HUES64 (cell line): ENCODE results near the gene MYBL2.

Experiments
- H3K27ac ChIP-seq: 2 replicates; pipeline ENCODE4 v1.7.0; 2013; ENCODE audit warnings: low read depth, low read length, inconsistent platforms
- H3K27me3 ChIP-seq: 2 replicates; pipeline ENCODE4 v1.6.1; 2013; ENCODE audit warnings: mild to moderate bottlenecking, low read length; ENCODE audit not compliant: insufficient read depth
- H3K36me3 ChIP-seq: 2 replicates; pipeline ENCODE4 v1.6.1; 2013; ENCODE audit warnings: mild to moderate bottlenecking, low read length; ENCODE audit not compliant: insufficient read depth
- H3K4me1 ChIP-seq: 2 replicates; pipeline ENCODE4 v1.6.1; 2013; ENCODE audit warnings: mild to moderate bottlenecking, low read length, moderate library complexity; ENCODE audit not compliant: insufficient read depth
- H3K4me3 ChIP-seq: 2 replicates; pipeline ENCODE4 v1.5.1; 2013; ENCODE audit warnings: mild to moderate bottlenecking, low read length, moderate library complexity
- H3K9ac ChIP-seq: 2 replicates; pipeline ENCODE4 v1.6.1; 2013; ENCODE audit warnings: mild to moderate bottlenecking, low read depth, low read length
- H3K9me3 ChIP-seq: 2 replicates; pipeline ENCODE4 v1.6.1; 2013; ENCODE audit warnings: low read depth, low read length; ENCODE audit not compliant: insufficient read depth
- WGBS: fragments of 150-250, 120-280 bp; methylation state at CpG from one replicate; pipeline ENCODE4 v1.1.7; 2013; ENCODE audit warnings: missing lambda C conversion rate; 5-methylcytosine and 5-hydroxymethylcytosine counted together

MYBL2 gene

DNA sequence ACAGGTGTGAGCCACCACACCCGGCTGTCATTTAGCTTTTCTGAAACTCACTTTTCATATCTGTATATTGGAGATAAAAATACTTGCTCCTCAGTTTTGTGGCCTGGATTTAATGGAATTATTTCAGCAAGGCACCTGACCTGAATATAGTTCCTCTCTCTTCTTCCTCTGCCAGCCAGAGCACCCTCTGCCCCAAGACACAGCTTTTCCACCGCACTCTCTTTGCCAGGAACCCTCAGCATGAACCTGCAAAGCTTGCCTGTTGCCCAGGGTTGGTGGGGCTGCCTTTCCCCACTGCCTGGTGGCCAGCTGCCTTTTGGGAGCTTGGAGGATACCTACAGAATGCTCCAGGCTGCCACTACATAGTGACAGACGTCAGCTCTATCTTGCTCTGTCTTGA is 56.8 kb downstream of the MYBL2 start:
- no peak overlapping the region for H3K9ac ChIP-seq
- H3K4me1 ChIP-seq = no peaks in the 10 kb centered on the region; the same call in 1 of the 2 replicates
- no peak overlapping the region for H3K27ac ChIP-seq
- H3K27me3 ChIP-seq = no peaks in the 10 kb centered on the region
- H3K36me3 ChIP-seq = no peaks in the 10 kb centered on the region
- no peak overlapping the region for H3K4me3 ChIP-seq
- 86% methylated on average over 2 of the region's 3 CpGs for WGBS
- no peaks in the 10 kb centered on the region for H3K9me3 ChIP-seq

DNA sequence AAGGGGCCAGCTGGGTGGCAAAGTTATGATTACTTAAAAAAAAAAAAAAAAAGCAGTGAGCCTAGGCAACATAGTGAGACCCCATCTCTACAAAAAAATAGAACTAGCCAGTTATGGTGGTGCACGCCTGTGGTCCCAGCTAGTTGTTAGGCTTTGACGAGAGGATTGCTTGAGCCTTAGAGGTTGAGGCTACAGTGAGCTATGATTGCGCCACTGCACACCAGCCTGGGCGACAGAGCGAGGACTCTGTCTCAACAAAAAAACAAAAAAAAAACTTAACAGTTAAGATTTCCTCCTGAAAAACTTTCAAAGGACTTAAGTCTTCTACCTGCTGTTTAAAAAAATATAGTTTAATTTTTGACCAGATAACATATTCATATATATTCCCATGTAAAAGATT is 57.5 kb downstream of the MYBL2 start:
- Histone ChIP-seq H3K4me3 (no peak overlapping the region), H3K9ac (no peak overlapping the region), H3K36me3 (no peaks in the 10 kb centered on the region), H3K4me1 (no peaks in the 10 kb centered on the region; the same call in 1 of the 2 replicates), H3K27me3 (no peaks in the 10 kb centered on the region), H3K9me3 (no peaks in the 10 kb centered on the region), H3K27ac (no peak overlapping the region)
- 96% methylated on average over 5 of the region's 5 CpGs for WGBS

- Histone ChIP-seq H3K4me3 (no peak overlapping the region), H3K27ac (no peak overlapping the region), H3K36me3 (no peaks in the 10 kb centered on the region), H3K4me1 (no peaks in the 10 kb centered on the region; the same call in 1 of the 2 replicates), H3K27me3 (no peaks in the 10 kb centered on the region), H3K9me3 (no peaks in the 10 kb centered on the region), H3K9ac (no peak overlapping the region)
- 94% methylated on average over 2 of the region's 2 CpGs for WGBS
These were observed 58.8 kb downstream of the MYBL2 start for GRCh38 chr20:43725666-43726065.

- Histone ChIP-seq H3K27ac (no peak overlapping the region), H3K4me3 (no peak overlapping the region), H3K9me3 (no peaks in the 10 kb centered on the region), H3K27me3 (no peaks in the 10 kb centered on the region), H3K36me3 (no peaks in the 10 kb centered on the region), H3K4me1 (no peaks in the 10 kb centered on the region; the same call in 1 of the 2 replicates), H3K9ac (no peak overlapping the region)
- WGBS = 92% methylated on average over 10 of the region's 10 CpGs
These were observed 59.4 kb downstream of the MYBL2 start for GRCh38 chr20:43726333-43726732.

DNA sequence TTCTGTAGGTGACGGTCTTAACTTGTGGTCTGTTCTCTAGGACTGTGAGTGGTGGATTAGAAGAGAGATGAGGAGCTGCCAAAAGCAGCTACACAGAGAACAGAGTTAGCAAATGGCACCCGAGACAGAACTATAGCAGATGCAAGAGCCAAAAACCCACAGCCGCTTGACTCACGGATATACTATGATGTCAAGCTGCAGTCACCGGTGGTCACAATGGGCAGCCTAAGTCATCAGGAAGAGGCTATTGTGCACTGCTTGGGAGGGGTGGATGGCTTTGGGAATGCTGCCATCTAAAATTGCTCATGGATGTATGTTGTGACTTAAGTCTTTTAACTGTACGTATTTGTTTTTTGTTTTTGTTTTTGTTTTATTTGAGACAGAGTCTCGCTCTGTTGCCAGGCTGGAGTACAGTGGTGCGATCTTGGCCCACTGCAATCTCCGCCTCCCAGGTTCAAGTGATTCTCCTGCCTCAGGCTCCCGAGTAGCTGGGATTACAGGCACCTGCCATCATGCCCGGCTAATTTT is 60.0 kb downstream of the MYBL2 start, which contains the start of gene GTSF1L:
TSS of gene GTSF1L (minus strand) at position 192 of the 528 bp plus-strand sequence. CDS start 308 bp downstream, outside the sequence.
- no peaks in the 10 kb centered on the region; the same call in 1 of the 2 replicates for H3K4me1 ChIP-seq
- no peaks in the 10 kb centered on the region for H3K27me3 ChIP-seq
- no peak within 1 kb of the TSS for H3K27ac ChIP-seq

GRCh38 chr20:43727980-43728590 is 61.2 kb downstream of the MYBL2 start:
- Histone ChIP-seq H3K27me3 (no peaks in the 10 kb centered on the region), H3K9me3 (no peaks in the 10 kb centered on the region), H3K27ac (no peak overlapping the region), H3K4me3 (no peak overlapping the region), H3K9ac (no peak overlapping the region), H3K36me3 (no peaks in the 10 kb centered on the region), H3K4me1 (no peaks in the 10 kb centered on the region; the same call in 1 of the 2 replicates)
- no CpG with 5 or more reads among the region's 1 CpG for WGBS

More for the DNA sequence above, 60.0 kb downstream of the MYBL2 start, which contains the start of gene GTSF1L:
- H3K36me3 ChIP-seq = no peaks in the 10 kb centered on the region
- H3K9me3 ChIP-seq = no peaks in the 10 kb centered on the region
- 89% methylated on average over 11 of the region's 11 CpGs for WGBS
- H3K4me3 ChIP-seq = no peak within 1 kb of the TSS
- H3K9ac ChIP-seq = no peak within 1 kb of the TSS

DNA sequence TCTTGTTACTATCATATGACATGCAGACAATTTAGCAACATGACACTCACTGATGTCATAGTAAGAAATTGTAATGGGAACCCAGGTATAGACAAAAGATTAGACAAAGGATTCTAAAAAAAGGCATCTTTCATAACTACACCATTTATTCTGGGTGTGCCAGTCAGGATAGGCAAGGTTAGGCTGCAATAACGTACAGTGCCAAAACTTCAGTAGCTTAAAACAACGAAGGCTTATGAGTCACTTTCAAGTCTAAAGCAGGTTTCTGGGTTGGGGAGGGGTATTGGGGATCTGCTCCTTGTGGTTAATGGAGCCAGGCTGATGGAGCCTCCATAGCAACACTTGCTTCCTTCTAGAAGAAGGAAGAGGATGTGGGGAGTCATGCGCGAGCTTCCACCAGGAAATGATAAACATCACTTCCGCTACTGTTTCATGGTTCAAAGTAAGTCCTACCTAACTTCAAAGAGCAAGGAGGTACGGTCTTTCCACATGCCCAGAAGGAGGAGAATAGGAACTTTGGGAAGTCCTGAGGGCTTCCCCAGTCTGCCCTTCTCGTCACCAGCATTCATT is 61.9 kb downstream of the MYBL2 start:
- no peaks in the 10 kb centered on the region for H3K36me3 ChIP-seq
- H3K9ac ChIP-seq = no peak overlapping the region
- no peak overlapping the region for H3K4me3 ChIP-seq
- H3K4me1 ChIP-seq = no peaks in the 10 kb centered on the region; the same call in 1 of the 2 replicates
- WGBS = 87% methylated on average over 4 of the region's 7 CpGs
- H3K9me3 ChIP-seq = no peaks in the 10 kb centered on the region
- H3K27me3 ChIP-seq = no peaks in the 10 kb centered on the region
- no peak overlapping the region for H3K27ac ChIP-seq

- no peaks in the 10 kb centered on the region for H3K36me3 ChIP-seq
These were observed 64.6 kb downstream of the MYBL2 start for GRCh38 chr20:43731469-43731868.

DNA sequence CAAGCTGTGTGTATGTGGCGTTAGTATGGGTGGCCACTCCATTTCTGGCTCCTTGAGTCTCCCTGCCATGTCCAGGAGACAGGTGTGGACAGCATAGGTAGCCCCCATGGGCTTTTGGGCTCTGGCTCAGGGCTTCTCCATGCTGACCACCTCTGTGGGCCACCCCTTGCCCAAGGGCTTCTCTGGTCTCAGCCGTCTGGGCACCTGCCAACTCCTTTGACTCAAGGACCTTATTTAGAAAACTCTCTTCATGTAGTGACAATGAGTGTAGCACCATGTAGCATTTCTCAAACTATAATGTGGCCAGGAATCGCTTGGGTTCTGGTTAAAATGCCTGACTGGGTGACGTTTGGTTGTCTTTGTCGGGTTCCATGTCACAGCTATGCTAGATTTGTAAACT is 65.0 kb downstream of the MYBL2 start:
- no peaks in the 10 kb centered on the region for H3K36me3 ChIP-seq
- H3K9ac ChIP-seq = no peak overlapping the region
- WGBS = 91% methylated on average over 5 of the region's 5 CpGs
- no peak overlapping the region for H3K27ac ChIP-seq
- no peaks in the 10 kb centered on the region for H3K27me3 ChIP-seq
- no peaks in the 10 kb centered on the region for H3K9me3 ChIP-seq
- H3K4me3 ChIP-seq = no peak overlapping the region
- no peaks in the 10 kb centered on the region; the same call in 1 of the 2 replicates for H3K4me1 ChIP-seq

More at GRCh38 chr20:43731469-43731868, 64.6 kb downstream of the MYBL2 start:
- H3K9ac ChIP-seq = no peak overlapping the region
- no peaks in the 10 kb centered on the region; the same call in 1 of the 2 replicates for H3K4me1 ChIP-seq
- no peaks in the 10 kb centered on the region for H3K9me3 ChIP-seq
- H3K27ac ChIP-seq = no peak overlapping the region
- no peaks in the 10 kb centered on the region for H3K27me3 ChIP-seq
- H3K4me3 ChIP-seq = no peak overlapping the region
- 86% methylated on average over 7 of the region's 7 CpGs for WGBS

DNA sequence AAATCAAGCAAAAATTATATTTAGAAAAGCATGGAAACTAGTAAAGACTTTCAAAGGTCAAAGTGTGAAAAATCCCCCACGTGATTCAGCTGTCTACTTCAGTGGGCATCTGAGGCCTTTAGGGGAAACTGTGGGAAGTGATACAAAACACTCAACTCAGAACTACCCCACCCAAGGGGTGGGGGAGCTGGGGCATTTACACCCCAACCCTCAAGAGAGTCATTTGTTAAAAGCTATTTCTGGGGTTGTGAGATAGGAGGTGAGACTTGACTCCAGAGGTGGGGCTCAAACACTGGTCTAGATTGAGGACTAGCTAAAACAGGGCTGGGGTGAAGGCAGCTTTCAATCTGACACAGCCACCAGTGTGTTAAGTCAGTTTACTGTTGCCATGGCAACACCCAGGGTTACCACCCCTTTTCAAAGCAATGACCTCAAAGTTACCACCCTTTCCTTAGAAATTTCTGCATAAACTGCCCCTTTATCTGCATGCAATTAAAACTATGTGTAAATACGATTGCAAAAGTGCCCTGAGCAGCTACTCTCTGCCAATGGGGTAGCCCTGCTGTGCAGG is 69.8 kb downstream of the MYBL2 start:
- Histone ChIP-seq H3K4me1 (no peaks in the 10 kb centered on the region; the same call in 1 of the 2 replicates), H3K9ac (no peak overlapping the region), H3K9me3 (no peaks in the 10 kb centered on the region), H3K27ac (no peak overlapping the region), H3K27me3 (no peaks in the 10 kb centered on the region), H3K36me3 (no peaks in the 10 kb centered on the region), H3K4me3 (no peak overlapping the region)
- WGBS = 86% methylated on average over 2 of the region's 2 CpGs

- no peaks in the 10 kb centered on the region for H3K9me3 ChIP-seq
- no peak overlapping the region for H3K4me3 ChIP-seq
- no peaks in the 10 kb centered on the region for H3K27me3 ChIP-seq
- WGBS = 94% methylated on average over 7 of the region's 7 CpGs
- H3K4me1 ChIP-seq = no peaks in the 10 kb centered on the region
- H3K27ac ChIP-seq = no peak overlapping the region
- no peak overlapping the region for H3K9ac ChIP-seq
- H3K36me3 ChIP-seq = no peaks in the 10 kb centered on the region
These were observed 71.0 kb downstream of the MYBL2 start for GRCh38 chr20:43737925-43738324.
